GM18519 (cell line): ENCODE measurements around the gene RIMS3.
"Not testable (repeated sequence)": the region's sequence is repeated elsewhere in the genome, so short reads cannot be mapped to it uniquely, and the experiment has no call there.

Experiments
- ATAC-seq: cut with Tn5 transposase; IDR thresholded peaks from one replicate; pipeline ENCODE4 v1.9.1; 2021; ENCODE audit warnings: mild to moderate bottlenecking, moderate library complexity; ENCODE audit not compliant: unreplicated experiment, low FRiP score

RIMS3 gene

DNA sequence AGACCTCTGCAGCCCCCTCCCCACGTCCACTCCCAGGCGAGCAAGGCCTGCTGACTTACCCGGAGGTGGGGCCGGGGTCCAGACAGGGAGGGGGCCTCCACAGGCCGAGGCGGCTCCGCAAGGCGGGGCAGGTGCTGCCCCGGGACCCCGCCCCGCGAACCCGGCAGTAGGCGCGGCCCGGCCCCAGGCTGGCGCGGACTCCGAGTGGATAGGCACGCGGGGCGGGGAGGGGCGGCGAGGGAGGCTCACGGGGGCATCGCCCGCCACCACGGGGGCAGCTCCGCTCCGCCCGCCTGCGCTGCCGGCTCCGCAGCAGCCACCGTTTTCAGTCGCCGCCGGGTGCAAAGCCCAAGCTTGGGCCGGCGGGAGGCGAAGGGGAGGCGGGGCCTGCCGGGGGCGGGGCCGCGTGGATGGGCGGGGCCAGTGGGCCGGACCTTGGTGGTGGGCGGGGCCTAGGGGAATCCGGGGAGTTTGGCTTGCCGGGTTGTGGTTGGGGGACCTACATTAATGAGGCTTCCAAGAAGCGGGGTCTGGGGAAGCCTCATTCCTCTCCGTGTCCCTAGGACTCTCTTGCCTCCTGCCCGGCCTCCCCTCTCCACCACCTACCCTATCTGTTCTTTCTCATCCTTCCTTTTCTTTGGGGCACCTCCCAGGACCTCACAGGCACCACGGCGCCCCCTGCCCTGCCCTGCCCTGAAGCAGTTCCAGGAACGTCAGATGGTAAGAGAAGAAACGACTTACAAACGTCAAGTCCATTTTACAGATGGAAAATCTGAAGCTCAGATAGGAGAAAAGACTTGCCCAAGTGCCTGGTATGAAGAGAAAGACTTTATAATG lies at the start of gene RIMS3:
Gene RIMS3 (minus strand): TSS at position 348 of the 837 bp plus-strand sequence. CDS start 23,757 bp downstream, outside the sequence.
- ATAC-seq = no peak

DNA sequence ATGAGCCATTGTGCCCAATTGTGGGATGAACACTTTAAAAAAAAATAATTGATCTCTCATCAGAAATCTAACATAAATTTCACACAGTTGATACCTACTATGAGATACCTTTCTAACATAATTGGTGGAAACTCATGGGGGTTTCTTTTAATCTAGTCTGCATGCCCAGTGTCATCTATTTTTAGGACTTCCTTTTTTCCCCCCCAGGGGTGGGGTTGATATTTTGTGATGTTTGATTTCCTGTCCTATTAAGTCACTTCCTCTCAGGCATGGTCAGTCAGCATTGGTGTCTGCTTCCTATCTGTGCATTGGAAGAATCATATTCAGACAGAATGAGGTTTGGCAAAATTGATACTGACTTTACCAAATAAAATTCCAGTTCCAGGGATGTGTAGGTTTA lies 47.5 kb upstream of the RIMS3 start:
- ATAC-seq = no peak

DNA sequence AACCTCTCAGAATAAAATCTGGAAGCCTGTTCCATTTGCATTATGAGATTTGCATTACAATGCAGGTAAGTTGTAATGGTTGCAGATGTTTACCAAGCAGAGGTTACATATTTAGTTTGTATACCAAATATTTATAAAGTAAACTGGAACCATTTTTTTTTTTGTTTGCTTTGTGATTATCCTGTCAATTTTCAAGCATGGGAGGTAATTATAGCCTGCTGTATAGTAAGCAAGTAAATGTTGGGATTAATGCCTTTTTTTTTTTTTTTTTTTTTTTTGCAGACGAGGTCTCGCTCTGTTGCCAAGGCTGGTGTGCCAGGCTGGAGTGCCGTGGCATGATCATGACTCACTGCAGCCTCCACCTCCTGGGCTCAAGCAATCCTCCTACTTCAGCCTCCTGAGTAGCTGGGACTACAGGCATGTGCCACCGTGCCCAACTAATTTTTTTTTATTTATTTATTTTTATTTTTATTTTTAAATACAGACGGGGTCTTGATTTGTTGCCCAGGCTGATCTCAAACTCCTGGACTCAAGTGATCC lies 47.0 kb upstream of the RIMS3 start:
- ATAC-seq = no peak

DNA sequence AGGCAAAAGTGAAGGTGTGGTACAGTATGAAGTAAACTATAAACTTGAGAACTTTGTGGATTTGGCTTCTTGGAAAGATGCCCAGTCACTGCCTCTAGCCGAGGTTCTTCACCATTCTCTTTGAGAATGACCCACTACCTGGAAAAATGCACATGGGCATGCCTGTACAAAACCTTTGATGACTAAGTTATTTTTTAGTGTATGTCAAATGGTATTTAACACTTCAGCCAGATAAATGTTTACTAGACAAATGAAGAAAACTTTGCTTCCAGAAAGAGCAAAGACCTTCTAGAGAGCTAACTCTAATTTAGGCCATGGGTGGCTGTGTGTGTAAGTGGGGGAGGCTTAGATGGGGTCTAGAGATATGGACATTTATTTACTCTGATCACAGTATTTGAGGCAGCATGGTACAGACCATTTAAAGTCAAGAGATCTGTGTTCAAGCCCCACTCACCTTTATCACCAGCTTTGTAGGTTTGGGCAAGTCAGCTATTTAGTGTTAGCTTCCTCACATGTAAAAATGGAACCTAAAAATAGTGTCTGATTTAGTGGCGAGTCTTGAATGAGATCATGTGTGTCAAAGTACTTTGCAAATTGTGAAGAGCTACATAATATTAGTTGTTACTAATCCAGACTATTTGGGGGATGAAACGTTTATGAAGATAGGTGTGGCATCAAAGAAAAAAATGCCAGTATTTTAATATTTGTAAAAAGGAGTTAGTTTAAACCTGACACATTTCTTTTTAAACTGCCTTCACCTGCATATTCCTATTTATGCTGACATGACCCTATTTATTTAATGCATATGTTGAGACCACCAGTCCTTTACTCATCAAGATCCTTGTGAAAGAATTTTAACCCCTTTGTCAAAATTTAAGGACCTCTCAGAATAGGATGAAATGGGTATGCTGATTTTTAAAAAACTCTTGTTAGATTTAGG lies 46.3 kb upstream of the RIMS3 start:
- ATAC-seq = no peak

DNA sequence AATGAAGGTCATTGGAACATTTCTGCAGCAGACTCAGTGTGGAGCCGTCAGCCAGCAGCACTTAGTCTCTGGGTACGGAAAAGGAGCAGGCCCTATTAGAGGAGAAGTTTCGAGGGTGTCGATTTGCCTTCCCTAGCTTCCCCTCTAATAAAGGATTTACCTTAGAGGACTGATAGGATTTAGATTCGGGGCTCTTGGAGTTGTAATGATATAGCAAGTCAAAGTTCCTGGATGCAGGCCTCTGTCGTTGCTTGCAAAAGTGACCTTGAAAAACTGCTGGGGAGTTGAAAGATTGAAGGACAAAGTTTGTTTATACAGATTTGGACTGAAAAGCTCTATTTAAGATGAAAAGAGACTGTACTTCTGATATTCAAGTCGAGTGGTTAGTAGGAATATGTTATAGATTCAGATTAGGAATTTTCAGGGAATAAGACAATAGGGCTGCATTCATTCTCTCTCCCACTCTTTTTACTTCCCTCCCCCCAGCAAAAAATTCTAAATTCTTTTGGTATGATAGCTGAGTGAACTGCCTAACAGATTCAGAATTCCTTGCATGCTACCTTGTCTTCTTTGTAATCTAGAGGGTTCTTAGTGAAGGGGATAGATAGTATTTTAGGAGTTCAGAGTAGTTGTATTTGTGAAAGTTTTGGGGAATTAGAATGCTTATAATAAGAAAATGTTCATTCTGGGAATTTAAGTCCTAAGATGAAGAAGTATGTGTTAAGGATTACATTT lies 45.3 kb upstream of the RIMS3 start:
- no peak for ATAC-seq

DNA sequence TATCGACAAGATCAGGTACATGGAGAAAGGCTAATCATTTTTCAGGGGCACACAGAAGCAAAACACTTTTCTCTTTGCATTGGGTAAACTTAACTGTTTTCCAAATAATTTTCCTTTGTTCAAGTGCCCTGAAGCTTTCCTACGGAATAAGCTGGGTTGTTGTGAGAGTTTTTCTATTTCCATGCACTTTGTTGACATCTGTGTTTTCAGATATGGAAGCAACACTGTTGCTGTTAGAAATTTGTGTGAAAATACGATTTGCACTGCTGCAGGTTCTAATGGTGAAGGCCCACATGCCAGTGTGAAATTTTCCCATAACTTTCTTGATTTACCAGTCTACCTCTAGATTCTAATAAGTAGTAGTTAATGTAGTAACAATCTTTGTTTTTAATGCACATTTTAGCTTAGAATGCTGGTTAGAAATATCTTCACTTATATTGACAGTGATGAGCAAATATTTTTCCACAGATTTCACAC lies 44.4 kb upstream of the RIMS3 start:
- no peak for ATAC-seq

DNA sequence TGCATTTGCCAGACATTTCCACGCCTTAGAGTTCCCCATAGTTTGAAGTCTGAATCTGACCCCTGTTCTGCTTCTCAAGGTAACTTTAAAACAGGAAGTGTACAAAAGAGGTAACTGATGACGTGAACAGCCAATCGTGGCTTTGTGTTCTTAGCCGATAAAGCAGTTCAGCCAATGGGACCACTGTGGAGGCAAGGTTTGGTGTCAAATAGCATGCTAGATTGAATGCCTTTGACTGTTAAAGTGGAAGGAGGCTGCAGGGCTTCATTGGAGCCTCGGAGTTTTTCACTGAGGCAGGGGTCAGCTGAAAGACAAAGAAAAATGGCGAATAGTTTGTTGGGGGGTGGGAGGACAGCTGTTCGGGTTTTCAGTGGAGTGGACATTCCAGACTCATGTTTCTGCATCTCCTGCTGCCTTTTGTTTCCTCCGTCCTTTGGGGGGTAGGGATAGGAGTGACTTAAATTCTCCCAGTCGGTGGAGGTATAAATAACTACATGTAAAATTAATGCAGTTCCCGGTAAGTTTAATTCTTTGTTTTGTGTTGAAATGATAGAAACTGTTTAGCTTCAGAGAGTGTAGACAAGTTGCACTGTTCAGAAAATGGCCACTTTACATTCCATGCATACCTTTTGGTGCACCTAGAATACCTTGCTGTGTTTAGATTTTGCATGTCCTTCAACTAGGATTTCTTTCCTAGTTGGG lies 43.8 kb upstream of the RIMS3 start:
- peak; percentile 80 for ATAC-seq

DNA sequence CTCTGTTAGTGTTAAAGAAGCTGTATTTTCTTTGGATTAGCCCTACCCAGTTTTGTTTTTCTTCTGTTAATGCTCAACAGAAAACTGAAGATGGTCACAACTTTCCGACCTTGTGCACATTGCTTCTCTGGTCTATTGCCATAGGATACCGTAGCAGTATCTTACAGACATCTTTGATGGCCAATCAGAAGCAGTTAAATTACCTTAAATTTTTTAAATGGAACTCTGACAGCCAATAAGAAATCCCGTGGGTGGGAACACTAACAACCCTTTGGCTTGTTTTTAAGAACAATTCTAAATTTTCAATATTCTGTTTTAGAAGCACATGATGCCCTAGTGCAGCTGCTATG lies 43.2 kb upstream of the RIMS3 start:
- peak; percentile 42 for ATAC-seq

DNA sequence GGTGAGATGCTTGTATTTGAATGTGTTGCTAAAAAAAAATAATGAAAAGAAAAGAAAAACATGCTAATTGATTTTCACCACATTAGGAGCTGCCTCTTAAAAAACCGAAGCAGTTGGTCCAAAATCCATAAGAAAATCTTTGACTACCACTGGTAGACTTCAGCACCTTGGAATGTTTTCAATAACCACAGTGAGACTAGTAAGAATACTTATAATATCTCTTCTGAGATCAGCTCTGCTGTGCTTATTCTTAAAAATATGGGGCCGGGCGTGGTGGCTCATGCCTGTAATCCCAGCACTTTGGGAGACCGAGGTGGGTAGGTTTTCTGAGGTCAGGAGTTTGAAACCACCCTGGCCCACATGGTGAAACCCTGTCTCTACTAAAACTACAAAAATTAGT lies 41.1 kb upstream of the RIMS3 start:
- ATAC-seq = no peak

DNA sequence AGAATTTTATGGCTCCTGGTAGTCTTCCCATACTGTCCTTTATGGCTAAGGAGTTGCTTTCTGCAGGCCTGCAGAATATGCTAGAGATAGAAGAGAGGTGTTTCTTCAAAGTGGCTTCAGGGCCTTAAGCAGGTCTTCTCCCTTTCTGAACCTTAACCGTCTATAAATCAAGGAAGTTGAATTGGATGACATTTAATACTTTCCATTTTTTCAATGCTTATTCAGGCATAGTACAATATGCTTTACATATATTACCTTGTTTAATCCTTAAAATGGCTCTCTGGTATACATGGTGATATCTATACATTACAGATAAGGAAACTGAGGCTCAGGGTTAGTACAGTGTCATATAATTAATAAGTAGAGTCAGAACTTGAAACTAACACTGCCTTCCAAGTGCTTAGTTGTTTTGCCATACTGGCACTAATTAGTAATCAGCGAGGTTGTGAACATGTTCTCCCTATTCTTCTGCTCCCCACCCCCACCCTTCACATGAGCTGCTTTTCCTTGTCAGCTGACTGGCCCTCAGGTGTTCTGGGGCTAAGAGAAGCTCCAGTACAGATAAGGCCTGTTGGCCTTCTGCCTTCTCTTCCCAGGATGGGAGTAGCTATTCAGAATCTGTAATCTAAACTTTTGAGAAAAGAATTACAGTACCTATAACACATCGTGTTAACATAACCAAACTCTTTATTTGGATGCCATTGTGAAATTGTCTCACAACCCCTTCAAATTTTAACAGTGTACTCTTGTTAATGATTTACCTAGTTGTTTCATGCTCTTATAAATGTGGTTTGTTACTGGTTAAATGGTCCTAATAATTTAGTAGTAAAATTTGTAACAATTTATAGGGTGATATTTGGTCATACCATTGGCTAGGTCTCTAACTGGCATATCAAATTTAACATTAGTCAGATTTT lies 39.6 kb upstream of the RIMS3 start:
- no peak for ATAC-seq

DNA sequence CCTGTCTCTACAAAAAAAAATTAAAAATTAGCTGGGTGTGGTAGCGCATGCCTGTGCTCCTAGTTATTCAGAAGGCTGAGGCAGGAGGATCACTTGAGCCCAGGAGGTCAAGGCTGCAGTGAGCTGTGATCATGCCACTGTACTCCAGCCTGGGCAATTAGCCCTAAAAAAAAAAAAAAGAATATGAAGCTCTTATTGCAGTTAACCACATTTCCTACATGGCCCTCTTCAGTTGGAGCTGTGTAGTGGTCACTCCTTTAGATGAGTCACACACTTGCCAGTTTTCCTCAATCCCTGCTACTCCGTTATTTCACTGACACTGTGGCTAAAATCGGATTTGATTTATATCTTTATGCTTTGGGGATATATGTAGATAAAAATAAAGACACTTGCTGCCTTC lies 37.8 kb upstream of the RIMS3 start:
- no peak for ATAC-seq

DNA sequence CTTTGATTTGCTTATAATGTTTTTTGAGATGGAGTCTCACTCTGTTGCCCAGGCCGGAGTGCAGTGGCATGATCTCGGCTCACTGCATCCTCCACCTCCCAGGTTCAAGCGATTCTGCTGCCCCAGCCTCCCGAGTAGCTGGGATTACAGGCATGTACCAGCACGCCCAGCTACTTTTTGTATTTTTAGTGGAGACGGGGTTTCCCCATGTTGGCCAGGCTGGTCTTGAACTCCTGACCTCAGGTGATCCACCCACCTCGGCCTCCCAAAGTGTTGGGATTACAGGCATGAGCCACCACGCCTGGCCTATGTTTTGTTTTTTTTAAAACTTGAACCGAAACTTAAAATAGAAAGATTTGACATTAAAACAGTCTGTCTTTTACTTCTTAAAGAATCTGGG lies 37.3 kb upstream of the RIMS3 start:
- ATAC-seq = not testable (repeated sequence)

DNA sequence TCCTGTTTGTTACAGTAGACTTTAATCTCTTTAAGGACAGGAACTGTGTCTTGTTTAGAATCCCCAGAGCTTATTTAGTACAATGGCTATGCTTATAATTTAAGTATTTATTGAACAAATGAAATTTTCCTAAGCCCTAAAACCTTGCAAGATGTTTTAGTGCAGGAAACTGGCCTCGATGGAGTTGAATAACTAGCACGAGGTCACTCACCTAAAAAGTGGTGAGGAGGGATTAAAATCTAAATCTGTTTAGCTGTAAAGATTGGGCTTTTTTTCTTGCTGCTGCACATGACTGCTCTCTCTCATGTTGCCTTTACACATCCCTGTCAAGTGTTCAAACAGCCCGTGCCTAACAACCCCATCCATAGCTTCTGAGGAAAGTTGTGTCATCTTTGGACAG lies 36.2 kb upstream of the RIMS3 start:
- no peak for ATAC-seq

DNA sequence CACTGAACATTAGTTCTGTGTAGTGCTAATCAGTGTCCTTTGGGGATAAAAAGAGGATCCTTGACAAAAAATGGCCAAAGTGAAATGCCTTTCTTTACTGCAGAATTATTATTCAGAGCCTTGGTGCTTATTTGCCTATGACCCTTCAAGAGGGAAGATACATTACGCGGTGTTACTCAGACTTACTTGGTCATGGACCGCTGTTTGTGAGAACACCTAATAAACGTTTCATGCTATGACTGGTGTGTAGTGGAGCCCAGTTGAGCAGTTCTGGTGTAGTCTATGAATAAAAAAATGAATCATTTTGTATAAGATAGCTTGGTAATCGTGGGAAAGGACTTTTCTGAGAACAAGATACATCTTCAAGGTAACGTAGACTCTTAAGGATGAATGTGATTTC lies 34.3 kb upstream of the RIMS3 start:
- peak; percentile 72 for ATAC-seq

DNA sequence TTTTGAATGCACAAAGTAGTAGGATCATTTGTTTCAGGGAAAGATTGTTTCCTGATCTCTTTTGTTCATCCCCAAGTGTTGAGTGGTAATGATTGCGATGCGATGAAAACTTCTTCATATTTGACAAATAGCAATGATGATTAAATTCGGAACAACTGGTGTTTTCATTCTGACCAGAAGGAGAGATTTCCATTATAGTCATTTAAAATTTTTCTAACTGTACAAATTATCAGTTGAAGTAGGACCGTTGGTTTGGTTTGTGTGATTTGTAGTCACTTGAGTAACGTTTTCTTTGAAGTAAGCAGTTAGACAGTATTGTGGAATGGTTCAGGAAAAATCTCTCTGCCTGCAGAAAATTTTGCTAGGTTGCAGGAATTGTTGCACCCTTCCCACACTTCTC lies 32.0 kb upstream of the RIMS3 start:
- no peak for ATAC-seq

DNA sequence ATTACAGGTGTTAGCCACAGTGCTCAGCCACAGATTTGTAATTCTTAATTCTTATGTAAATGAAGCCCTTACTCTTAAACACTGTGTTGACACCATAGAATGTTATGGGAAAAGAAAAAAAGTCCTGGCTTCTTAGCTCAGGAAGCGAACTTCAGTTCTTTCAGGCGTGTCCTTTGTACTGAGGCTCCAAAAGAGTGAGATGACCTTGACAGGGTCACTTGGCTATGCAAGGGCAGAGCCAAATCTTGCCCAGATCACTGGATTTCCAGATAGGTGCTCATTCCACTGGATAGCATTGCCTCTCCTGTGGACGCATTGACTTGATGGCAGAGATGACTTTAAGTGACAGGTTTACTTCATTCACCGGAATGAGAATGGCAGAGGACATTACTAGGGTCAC lies 30.8 kb upstream of the RIMS3 start:
- no peak for ATAC-seq

DNA sequence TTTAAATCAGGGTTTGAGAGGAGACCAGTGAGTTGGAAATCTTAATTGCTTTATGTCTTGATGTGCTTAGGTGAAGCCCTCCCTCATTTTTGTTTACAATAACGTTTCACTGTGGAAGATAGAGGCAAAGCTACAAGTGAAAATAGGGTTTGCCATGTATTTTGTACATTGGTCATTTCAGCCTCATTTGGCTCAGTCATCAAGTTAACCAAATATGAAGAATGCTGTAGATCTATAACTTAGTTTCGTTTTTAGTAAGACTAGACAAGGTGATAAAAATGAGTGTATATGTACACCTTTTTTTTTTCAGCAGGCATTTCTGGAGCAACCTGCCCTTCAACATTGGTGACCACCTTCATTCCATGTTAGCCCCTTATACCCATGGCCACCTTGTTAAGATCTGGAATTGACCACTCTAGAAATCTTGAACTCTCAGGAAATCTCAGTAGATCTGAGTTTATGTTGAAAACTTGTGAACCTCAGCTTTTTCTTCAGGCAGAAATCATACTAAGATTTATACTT lies 28.9 kb upstream of the RIMS3 start:
- no peak for ATAC-seq

DNA sequence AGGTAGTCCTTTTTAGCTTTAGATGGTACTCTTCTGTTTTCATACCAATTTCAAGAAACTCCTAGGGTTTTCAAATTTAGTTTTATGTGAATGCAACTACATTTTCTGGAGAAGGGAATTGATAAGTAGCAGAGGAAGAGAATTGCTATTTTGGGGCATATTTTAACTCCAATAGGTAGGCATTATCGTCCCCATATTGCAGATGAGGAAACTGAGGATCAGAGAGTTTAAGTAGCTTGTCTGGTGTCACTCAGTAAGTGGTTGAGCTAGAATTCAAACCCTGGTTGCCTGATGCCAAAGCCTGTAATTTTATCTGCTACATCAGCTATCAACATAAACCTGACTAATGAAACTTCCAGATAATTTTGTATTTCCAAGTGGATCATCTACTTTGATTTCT lies 27.9 kb upstream of the RIMS3 start:
- no peak for ATAC-seq

DNA sequence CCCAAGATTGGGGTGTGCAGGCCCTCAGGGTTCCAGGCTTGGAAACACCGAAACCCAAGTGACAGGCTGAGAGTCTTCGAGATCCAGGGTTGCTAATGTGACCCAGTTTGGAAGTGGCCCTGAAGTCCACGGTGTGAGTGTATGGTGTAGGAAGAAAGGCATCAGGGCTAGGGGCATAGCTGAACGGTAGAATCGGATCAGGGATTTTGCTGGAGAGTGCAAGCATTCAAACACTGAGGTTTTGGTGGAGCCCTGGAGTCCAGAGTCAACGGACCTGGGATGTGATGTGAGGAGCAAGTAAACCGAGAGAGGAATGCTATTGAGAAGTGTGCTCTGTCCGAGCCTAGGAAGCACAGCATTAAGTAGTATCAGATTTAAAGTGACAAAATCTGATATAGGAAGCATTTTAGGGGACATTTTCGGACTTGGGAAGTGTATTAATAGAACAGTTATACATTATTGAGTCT lies 27.0 kb upstream of the RIMS3 start:
- no peak for ATAC-seq
